ENCODE measurements around the gene MPPED2.

The MPPED2 gene

DNA sequence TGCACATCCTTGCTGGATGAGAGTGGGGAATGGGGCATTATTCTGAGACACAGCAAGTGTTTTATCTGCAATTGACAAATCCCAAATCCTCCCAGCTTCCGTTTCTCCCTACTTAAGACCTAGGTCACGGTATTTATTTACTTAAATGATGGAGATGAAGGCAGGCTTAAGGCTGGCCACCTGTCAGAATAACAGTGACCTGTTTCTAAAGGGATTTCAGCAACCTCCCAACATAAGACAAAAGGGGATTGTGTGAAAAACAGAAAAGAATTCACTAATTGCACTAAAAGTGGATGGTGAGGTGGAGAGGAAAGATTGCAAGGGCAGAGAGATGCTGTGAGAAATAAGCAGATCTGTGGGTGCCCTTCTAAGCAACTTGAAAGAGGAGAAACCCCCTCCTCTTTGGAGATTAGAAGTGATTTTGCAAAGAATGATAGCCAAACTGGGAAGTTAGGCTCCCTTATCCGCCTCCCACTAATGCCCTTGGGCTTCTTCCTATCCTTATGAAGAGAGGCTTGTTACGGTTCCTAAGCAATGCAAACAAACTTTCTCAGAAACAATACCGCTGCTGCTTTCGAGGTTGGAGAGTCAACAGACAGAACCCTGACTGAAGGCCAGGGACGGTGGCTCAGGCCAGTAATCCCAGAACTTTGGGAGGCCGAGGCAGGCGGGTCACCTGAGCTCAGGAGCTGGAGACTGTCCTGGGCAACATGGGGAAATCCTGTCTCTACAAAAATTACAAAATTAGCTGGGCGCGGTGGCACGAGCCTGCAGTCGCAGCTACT is 179.0 kb downstream of the MPPED2 start:
- DNase-seq: no peak

DNA sequence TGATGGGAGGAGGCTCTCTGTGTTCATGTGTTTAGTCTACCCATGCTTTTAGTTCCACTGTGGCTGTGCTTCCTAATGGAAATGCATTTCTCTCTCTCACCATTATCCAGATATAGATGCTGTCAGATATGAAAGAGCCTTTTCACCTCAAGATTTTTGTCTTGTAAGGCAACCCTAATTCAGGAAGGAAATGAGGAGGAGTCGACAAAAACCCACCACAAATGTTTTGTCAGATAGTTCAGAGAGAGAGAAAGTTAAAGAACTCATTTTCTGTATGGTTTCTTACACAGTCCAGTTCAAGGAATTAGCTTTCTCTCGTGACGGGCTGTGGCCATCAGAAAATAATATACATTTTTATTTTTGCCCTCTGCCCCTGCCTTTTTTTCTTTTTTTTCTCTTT is 180.8 kb downstream of the MPPED2 start:
- no peak for DNase-seq

DNA sequence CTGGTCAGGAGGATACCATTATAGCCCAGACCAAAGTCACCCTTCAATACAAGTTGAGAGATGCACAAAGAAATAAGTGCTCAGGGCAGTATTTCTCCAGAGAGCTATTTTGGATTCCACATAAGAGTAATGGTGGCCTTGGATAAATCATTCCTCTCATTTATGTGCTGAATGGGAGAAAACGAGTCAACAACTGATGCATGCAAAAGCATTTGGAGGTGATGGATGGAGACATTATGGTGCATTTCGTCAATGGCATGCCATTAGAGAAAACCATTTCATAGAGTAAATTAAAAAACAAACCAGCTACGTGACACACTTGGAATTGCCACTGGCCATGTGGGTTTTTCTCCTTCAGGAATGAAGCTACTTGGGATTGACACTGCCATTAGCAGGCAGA is 182.0 kb downstream of the MPPED2 start:
- DNase-seq: no peak

DNA sequence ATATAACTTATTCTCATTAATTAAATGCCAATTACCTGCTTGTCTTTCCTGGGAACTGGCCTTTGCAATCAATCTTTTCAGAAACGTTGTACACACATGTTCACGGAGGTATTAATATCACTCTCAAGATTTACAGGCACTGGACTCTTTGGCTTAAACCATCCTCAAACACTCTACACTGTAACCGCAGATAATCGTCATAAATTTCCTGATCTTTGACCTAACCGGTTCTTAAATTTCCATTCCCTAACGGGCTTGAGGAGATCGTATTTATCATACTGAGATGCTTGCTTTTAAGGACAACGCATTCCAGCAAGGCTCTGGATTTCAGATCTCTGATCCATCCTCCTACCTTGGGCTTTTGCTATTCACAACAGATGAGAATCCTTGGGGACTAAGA is 190.4 kb downstream of the MPPED2 start:
- DNase-seq: no peak

DNA sequence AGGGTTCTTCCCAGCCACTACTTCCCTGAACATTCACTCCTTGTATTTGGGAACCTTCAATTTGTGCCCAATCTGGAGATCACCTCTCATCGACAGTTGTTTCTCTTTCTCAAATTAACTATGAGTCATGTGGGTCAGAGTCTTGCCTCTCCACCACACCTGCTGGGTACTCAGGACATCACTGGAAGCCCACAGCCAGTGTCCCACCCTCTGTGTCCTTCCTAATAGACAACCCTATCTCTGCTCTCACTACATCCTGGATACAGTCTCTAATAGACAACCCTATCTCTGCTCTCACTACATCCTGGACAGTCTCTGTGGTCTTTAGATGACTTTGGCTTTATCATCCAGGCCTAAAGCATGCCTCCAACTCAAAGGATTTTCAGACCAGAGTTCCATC is 193.1 kb downstream of the MPPED2 start:
- DNase-seq: no peak

DNA sequence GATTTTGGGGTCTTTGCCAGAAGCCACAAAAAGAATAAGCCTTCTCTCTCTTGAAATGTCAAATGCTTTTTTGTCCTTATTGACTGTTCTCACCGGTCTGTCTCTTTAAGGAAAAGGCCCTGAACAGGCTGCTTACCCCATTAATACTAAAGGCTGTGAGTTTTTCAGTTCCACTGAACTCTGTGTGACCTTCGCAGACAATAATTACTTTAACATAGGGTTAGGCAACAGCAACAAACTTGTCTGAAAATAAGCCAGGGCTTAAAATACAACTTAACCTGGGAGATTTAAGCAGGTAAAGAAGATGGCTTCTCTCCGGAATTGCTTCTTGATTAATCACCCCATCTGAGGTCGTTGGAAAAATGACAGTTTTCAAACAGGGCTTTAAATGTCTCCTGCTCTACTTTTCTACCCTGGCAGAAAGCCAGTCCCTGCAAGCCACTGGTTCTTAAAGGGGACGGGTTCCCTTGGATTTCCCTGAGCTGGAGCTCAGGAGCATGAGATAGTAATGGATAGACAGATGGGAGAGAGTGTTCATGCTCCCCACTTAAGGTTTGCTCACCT is 193.8 kb downstream of the MPPED2 start:
- no peak for DNase-seq

DNA sequence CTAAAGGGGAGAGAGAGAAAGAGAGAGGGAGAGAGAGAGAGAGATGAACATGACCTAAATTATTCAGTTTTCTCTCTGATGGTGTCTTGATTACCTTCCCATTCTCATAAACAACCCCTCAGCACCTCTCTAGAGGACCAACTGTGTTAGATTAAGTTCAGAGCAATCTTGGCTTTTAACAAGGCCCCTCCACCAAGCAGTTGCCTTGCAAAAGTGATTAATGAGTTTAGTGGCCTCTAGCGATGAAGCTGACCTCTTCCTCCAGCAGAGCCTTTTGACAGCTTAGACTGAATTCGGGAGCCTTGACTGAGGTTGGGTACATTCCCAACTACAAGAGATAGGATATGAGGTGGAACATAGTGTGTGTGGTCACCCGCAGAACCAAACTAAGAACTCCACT is 197.2 kb downstream of the MPPED2 start:
- no peak for DNase-seq

DNA sequence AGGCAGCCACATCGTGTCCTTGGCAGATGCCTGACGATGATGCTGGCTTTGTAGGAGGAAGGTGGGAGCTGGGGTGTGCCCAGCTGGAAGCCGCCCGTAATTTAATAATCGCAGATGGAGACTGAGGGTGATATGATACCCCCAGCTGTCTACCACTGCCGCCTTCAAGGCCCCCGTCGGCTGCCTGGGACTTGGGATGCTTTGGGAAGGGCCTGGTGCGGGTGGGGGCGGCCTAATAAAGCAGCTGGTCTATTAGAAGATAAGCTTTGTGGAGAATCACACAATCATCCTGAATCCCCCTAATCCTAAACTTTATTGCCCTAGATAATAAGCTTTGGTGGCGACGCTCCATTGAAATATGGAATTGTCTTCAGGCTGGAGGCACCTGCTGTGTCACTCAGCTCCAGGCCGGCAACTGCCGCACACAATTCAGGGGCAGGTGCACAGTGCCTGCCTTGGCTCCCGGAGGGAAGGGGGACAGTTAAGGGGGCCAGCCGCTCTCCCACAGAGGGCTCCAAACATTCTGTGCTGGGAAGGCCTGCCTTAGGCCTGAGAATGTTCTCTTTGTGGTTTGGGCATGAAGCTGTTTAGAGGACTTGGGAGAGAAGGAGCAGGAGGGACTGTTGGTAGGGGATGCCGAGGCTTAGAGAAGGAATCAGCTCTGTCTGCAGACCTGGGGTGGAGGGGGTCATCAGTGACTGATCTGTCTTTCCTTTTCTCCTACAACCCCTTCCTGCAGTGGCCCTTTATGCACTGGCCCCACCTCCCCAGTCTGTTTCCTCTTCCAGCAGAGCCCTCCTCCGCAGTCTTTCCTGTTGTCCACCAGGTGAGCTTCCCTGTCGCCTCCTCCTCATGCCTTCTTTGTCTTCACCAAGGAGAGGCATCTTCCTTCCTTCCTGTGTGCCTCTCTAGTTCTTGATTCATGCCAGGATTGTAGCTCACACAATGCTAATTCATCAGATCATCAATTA is 198.0 kb downstream of the MPPED2 start:
- no peak for DNase-seq

DNA sequence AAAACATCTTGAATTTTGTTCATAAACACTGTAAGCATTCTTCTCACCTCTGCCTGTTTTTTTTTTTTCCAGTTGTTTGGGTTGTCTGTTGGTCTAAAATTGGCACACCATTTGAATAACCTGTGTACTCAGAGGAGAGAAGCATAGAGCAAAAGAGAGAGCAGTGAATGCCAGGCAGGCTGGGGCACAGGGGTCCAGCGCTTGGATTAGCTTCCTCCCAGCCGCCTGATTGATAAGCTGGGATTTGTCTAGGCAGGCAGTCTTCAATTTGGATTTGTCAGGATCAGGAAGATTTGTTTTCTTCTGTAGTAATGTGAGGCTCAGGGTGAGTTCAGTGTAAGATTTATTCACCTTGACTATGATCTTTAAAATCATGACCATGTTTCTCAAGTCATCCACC is 204.3 kb downstream of the MPPED2 start:
- DNase-seq: no peak

DNA sequence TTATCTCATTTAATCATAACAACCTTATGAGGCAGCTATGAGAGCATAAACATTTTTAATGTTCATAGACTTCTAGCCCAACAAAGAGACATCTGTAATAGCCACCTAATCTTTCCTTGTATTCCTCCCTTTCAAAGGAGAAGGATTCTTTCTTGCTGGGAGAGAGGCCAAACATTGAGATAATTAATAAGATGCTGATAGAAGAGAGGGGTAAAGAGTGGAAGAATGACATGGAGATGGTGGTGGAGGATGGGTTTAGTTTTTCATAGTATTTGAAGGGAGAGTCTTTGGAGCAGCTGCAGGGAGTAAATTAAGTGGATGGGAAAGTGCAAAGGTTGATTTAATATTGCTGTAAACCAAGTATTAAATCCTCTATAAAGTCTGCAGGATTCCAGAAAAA is 205.3 kb downstream of the MPPED2 start:
- no peak for DNase-seq

DNA sequence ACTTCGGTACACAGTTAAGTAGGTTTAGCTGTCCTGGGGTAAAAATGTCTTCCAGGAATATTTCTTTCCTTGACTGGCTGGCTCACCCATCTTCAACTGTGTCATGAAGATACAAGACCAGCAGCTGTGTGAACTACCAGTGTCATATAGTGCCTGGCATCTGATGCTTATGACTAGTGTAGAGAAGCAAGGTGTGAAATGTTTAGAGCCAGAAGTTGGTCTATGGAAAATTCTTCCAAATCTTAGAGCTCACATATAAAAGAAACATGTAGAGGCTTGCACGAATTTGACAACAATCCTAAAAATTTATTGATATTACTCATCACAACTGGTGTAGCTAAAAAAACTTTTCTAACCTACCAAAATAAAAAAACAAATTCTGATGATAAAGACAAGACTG is 208.8 kb downstream of the MPPED2 start:
- DNase-seq: no peak

DNA sequence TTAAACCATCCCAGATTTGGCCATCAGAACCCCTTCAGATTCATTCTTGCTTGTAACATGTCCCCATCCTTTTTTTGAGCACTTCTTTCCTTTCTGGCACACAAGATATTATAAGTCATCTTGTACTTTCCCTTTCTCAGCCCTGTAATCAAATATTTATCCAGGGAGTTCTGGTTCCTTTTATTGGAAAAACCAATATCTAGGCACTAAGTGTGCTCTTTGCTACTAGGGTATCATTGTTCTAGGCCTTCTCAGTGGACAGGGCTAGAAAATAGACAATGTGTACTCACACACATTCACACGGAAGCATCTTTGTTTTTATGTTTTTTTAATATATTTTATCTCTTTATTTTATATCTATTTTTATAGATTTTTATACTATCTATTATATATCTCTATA is 216.0 kb downstream of the MPPED2 start:
- DNase-seq: no peak

DNA sequence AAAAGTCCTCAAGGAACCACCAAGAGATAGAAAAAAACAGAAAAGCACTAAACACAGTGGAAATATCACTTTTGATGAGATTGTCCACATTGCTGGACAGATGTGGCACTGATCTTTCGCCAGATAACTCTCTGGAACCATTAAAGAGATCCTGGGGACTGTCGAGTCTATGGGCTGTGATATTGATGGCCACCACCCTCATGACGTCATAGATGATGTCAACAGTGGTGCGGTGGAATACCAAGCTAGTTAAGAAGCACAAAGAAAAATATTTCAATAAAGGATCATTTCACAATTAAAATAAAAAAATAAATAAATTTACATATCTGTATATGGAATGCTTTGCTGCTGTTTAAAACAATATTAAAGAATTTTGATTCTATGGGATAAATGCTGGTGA is 217.8 kb downstream of the MPPED2 start:
- DNase-seq: no peak

DNA sequence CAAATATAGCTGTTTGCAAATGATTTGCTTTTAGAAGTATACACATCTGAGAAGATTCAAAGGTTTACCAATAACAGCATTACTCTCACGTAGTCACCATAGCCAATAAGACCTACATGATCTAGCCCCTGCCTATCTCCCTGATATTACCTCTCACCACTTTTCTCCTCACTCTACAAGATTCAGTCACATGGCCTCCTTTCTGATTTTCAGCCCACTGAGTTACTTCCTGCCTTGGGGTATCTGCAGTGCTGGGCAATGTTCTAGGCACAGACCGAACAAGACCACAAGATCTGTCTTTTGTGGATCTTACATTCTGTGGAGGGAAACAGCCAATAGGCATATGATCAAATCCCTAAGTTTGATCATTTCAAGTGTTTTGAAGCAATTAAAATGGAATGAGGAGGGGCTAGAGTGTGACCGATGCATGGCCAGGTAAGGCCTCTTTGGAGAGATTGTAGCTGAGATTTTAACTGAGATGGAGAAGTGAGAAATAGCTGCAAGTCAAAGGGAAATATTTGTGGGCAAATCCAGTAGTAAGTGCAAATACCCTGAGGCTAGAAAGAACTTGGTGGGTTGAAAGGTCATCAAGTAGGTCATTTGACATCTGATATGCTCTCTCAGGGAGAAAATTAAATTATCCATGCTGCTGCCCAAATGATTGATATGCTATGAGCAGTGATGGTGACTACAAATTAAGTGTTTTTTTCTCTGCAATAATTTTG is 220.2 kb downstream of the MPPED2 start:
- no peak for DNase-seq

DNA sequence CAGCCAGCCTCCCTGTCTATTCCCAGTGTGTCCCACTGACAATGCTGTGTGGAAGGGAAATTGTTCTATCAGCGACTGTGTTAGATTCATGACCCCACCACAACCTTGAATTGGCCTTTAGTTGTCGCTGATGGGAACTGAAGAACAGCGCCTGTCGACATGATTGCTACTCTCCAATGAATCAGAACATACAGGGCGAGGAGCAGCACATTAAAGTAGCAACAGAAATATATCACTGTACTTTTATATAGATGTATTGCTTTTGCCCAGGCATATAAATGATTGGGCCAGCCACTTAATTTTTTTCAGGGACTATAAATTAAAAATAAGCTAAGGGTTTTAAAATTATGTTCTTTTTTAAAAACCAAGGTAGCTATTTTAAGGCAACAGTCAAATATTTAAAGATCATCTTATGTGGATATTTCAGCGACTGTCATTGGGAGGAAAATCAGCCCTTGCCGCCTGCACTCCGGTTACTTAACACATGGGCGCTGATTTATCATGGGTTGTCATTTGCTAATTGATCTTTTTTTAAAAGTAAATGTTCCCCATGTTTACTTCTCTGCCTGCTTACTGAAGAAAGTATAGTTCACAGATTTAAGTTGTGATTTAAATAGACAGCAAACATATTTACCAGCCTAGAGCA is 221.2 kb downstream of the MPPED2 start:
- no peak for DNase-seq

DNA sequence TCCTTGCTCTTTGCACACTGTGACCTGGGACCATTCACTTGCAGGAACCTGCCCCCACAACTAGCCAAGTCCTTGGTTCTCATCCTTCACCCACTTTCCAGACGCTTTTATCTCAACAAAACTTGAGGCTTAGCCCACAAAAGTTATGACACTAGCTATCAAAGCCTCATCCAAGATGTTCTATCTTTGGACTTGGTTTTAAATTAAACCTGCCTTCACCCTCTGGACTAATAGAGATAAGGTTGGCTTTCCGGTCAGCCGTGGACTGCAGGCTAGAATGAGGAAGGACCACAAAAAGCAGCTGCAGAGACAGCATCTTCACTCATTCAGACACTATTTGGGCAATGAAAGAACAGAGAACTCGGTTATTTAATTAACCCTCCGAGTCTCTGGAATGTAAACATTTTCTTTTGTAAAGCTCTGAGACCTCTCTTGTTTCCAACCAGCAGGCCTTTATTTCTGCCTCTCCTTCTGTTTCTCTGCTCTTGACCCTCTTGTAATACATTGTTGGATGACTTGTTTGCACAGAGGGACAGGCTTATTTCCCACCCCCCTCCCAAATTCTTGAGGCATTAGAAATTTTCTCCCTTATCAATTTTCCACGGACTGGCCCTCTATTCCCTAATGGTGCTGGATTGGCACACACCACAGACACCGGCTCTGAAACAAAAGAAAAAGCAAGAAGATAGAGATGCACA is 221.9 kb downstream of the MPPED2 start:
- no peak for DNase-seq

DNA sequence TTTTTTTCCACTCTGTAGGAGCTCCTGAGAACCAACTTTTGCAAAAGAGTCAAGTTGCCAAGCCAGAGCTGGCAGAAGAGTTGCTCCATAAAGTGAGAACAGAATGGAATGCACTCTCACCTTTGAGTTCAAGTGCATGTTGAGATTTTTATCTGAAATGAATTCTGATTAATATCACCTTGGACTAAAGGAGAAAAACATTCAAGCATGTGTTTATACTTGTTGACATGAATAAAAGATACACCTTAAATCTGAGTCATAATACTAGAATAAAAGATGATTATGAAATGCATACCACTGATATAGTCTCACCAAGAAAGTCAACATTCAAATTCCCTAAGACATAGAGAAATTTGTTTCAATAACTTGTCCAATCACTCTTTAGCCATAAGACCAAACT is 225.4 kb downstream of the MPPED2 start:
- no peak for DNase-seq
